ENCODE measurements around the gene SOCS3. TPM values are rescaled to one million over a fixed set of nuclear protein-coding genes. Genes with fewer than 3 reads are reported as not detected.

The SOCS3 gene
- total RNA-seq, 2 experiments from 2014 or later, result 9.1 TPM

GRCh38 chr17:78365561-78366108 lies 5.8 kb upstream of the SOCS3 start:
- H3K9me3 Mint-ChIP-seq (ENCODE audit: insufficient read depth), result no peaks in the 10 kb centered on the region
- no peak overlapping the region for H3K4me3 Mint-ChIP-seq
- no peaks in the 10 kb centered on the region for H3K36me3 Mint-ChIP-seq (ENCODE audit: low read depth)
- ATAC-seq (no peak), DNase-seq (no peak)
- H3K4me1 Mint-ChIP-seq (ENCODE audit: low read depth), result peaks cover 19% of the 10 kb centered on the region
- POLR2A ChIA-PET, result no interaction called here
- peaks cover 26% of the 10 kb centered on the region for H3K27me3 Mint-ChIP-seq (ENCODE audit: low read depth)
- no peak overlapping the region for H3K27ac Mint-ChIP-seq
- CTCF ChIA-PET, result interaction anchor here (1.0 to 6.4 kb wide), 4 partner anchors 16 to 57 kb away, joined by 3 to 86 read pairs (median 6); no protein-coding TSS in a partner anchor

DNA sequence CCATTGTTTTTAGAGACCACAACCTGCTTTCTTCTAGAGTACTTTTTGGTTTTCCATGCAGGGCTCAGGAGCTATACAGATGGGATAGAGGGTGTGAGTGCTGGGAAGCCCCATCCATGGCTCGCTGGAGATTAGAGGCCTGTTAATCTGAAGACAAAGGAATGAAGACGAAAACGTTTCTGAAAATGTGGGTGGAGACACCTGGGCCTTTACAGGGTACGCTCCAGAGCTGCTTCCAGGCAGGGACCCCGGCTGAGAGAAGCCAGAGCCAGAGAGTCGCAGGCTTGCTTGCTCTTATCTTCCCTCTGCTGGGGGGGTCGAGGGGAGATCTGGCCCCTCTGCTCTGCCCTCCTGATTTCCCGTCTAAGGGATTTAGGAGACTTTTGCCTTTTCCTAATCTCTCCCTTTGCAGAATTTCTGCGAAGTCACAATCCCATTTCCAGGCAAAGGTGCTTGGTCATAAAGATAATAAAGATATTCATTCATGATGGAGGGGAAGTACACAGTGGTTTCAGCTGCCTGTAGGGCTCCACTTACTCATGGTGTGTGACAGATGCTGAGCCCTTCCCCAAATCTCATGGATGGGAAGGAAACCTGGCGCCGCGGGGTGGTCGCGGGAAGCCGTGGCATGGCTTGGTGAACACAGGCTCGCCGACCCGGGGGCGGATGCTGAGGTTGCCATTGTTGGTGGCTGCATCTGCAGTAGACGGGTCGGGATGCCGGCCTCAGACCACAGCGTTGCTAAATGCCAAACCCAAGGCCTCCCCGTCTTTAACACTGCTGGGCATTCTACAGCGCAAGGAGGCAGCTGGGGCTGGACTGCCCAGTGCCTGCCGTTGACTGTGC lies 4.8 kb upstream of the SOCS3 start:
- no peaks in the 10 kb centered on the region for H3K36me3 Mint-ChIP-seq (ENCODE audit: low read depth)
- DNase-seq (peak; percentile 55), ATAC-seq (no peak)
- peaks cover 26% of the 10 kb centered on the region for H3K27me3 Mint-ChIP-seq (ENCODE audit: low read depth)
- ChIA-PET POLR2A (interaction anchor here (0.9 kb wide), 1 partner anchor 13 kb away, joined by 3 read pairs; the partner anchor contains the start of gene PGS1), CTCF (interaction anchor here (1.4 to 6.4 kb wide), 6 partner anchors 17 to 76 kb away, joined by 3 to 86 read pairs (median 6); no protein-coding TSS in a partner anchor)
- H3K4me3 Mint-ChIP-seq, result no peak overlapping the region
- peaks cover 19% of the 10 kb centered on the region for H3K4me1 Mint-ChIP-seq (ENCODE audit: low read depth)
- H3K9me3 Mint-ChIP-seq (ENCODE audit: insufficient read depth), result no peaks in the 10 kb centered on the region
- no peak overlapping the region for H3K27ac Mint-ChIP-seq

DNA sequence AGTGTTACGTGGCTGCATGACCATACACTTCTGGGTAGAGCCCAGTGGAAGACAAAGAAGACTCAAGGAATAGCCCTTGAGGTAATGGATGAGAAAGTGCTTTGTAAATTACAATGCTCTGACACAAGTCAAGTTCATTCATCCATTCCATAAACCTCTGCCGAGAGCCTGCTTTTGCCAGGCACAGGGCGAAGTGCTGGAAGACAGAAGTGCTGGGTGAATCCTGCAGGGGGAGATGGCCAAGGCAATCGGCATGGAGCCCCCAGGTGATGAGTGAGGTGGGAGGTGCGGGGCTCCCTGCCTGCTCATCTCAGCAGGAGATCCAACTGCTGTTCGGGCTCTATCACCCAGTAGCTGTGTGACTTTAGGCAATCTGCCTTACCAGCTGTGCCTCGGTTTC lies 2.8 kb upstream of the SOCS3 start:
- H3K4me1 Mint-ChIP-seq (ENCODE audit: low read depth), result peaks cover 31% of the 10 kb centered on the region
- CTCF ChIA-PET, result interaction anchor here (1.0 to 6.4 kb wide), 7 partner anchors 15 to 74 kb away, joined by 3 to 86 read pairs (median 10); partner anchors contain the start of gene PGS1
- peaks cover 23% of the 10 kb centered on the region for H3K27me3 Mint-ChIP-seq (ENCODE audit: low read depth)
- H3K27ac Mint-ChIP-seq, result no peak overlapping the region
- H3K36me3 Mint-ChIP-seq (ENCODE audit: low read depth), result peaks cover 11% of the 10 kb centered on the region
- no peaks in the 10 kb centered on the region for H3K9me3 Mint-ChIP-seq (ENCODE audit: insufficient read depth)
- POLR2A ChIA-PET, result interaction anchor here (1.0 kb wide), 1 partner anchor 59 kb away, joined by 3 read pairs; no protein-coding TSS in a partner anchor
- no peak overlapping the region for H3K4me3 Mint-ChIP-seq
- ATAC-seq (no peak), DNase-seq (no peak)

- Mint-ChIP-seq H3K27ac (no peak overlapping the region), H3K4me3 (no peak overlapping the region), H3K27me3 (ENCODE audit: low read depth) (peaks cover 23% of the 10 kb centered on the region), H3K4me1 (ENCODE audit: low read depth) (peaks cover 35% of the 10 kb centered on the region), H3K36me3 (ENCODE audit: low read depth) (peaks cover 16% of the 10 kb centered on the region), H3K9me3 (ENCODE audit: insufficient read depth) (no peaks in the 10 kb centered on the region)
- no peak for ATAC-seq
- POLR2A ChIA-PET, result no interaction called here
- CTCF ChIA-PET, result interaction anchor here (0.6 to 6.4 kb wide), 9 partner anchors 8 to 73 kb away, joined by 3 to 86 read pairs (median 10); partner anchors contain the start of gene PGS1
- no peak for DNase-seq
Measured at GRCh38 chr17:78362232-78362631, 2.4 kb upstream of the SOCS3 start.

GRCh38 chr17:78361225-78361701 lies 1.4 kb upstream of the SOCS3 start:
- DNase-seq, result no peak
- no peaks in the 10 kb centered on the region for H3K9me3 Mint-ChIP-seq (ENCODE audit: insufficient read depth)
- ATAC-seq, result no peak
- H3K4me1 Mint-ChIP-seq (ENCODE audit: low read depth), result peaks cover 44% of the 10 kb centered on the region
- POLR2A ChIA-PET, result interaction anchor here (1.0 to 1.2 kb wide), 4 partner anchors 17 to 72 kb away, joined by 3 to 4 read pairs (median 3); no protein-coding TSS in a partner anchor
- peak overlapping the region; percentile 5 for H3K4me3 Mint-ChIP-seq
- H3K27me3 Mint-ChIP-seq (ENCODE audit: low read depth), result peaks cover 23% of the 10 kb centered on the region
- H3K36me3 Mint-ChIP-seq (ENCODE audit: low read depth), result peaks cover 20% of the 10 kb centered on the region
- no peak overlapping the region for H3K27ac Mint-ChIP-seq
- CTCF ChIA-PET, result interaction anchor here (0.6 to 6.4 kb wide), 18 partner anchors 9 to 110 kb away, joined by 3 to 86 read pairs (median 6); partner anchors contain the start of gene PGS1

DNA sequence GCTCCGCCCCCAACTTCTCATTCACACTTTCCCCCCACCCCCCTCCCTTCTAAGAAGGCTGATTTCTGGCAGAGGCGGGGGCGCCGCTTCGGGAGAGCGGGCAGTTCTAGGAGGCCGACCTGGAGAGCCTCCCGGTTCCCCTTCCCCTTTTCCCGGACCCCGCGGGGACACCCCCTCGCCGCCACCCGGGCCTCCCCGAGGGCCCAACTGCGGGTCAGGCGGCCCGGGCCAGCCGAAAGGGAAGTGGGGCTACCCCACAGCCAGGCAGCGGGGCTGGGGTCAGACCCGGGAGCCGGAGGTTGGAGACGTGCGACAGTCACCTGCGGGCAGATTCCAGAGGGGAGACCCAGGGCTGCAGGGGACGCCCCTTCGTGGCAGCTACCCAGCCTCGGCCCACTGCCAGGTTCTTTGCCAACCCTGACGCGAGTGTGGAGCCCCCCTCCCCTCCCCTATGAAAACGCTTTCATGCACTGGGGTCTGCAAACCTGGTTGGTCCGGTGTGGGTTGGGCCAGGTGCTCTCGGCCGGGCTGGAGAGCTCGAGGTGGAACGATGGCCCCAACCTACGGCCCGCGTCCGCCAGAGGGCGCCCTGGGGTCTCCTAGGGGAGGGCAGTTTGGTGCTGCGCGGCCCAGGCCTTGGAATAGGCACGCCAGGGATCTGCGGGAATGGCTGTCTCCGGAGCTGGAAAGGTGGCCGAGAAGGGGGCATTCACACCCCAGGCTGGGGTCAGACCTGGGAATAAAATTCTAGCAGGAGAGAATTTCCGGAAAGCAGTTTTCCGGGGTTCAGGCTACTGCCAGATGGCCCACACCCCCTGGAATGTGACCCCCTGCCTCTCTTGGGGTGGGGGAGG lies 721 bp upstream of the SOCS3 start:
- H3K4me3 Mint-ChIP-seq, result peak overlapping the region; percentile 74
- H3K36me3 Mint-ChIP-seq (ENCODE audit: low read depth), result peaks cover 20% of the 10 kb centered on the region
- CTCF ChIA-PET, result interaction anchor here (0.6 to 6.4 kb wide), 23 partner anchors 9 to 1817 kb away, joined by 3 to 86 read pairs (median 6); partner anchors contain the start of gene PGS1
- H3K9me3 Mint-ChIP-seq (ENCODE audit: insufficient read depth), result no peaks in the 10 kb centered on the region
- ATAC-seq, result peak; percentile 33
- peaks cover 19% of the 10 kb centered on the region for H3K27me3 Mint-ChIP-seq (ENCODE audit: low read depth)
- POLR2A ChIA-PET, result interaction anchor here (0.6 to 1.9 kb wide), 8 partner anchors 8 to 918 kb away, joined by 3 to 9 read pairs (median 3); no protein-coding TSS in a partner anchor
- H3K4me1 Mint-ChIP-seq (ENCODE audit: low read depth), result peaks cover 51% of the 10 kb centered on the region
- H3K27ac Mint-ChIP-seq, result peak overlapping the region; percentile 89
- DNase-seq, result peak; percentile 93

GRCh38 chr17:78359321-78359996 lies 418 bp downstream of the SOCS3 start:
- ChIA-PET POLR2A (interaction anchor here (0.6 to 2.0 kb wide), 7 partner anchors 16 to 87 kb away, joined by 3 to 10 read pairs (median 3); no protein-coding TSS in a partner anchor), CTCF (interaction anchor here (1.1 to 3.8 kb wide), 4 partner anchors 18 to 63 kb away, joined by 3 to 33 read pairs (median 7); partner anchors contain the start of gene PGS1)
- DNase-seq (no peak), ATAC-seq (peak; percentile 1)
- H3K4me1 Mint-ChIP-seq (ENCODE audit: low read depth), result peaks cover 51% of the 10 kb centered on the region
- peaks cover 20% of the 10 kb centered on the region for H3K36me3 Mint-ChIP-seq (ENCODE audit: low read depth)
- H3K27me3 Mint-ChIP-seq (ENCODE audit: low read depth), result peaks cover 17% of the 10 kb centered on the region
- peak overlapping the region; percentile 78 for H3K27ac Mint-ChIP-seq
- H3K4me3 Mint-ChIP-seq, result peak overlapping the region; percentile 79
- H3K9me3 Mint-ChIP-seq (ENCODE audit: insufficient read depth), result no peaks in the 10 kb centered on the region

DNA sequence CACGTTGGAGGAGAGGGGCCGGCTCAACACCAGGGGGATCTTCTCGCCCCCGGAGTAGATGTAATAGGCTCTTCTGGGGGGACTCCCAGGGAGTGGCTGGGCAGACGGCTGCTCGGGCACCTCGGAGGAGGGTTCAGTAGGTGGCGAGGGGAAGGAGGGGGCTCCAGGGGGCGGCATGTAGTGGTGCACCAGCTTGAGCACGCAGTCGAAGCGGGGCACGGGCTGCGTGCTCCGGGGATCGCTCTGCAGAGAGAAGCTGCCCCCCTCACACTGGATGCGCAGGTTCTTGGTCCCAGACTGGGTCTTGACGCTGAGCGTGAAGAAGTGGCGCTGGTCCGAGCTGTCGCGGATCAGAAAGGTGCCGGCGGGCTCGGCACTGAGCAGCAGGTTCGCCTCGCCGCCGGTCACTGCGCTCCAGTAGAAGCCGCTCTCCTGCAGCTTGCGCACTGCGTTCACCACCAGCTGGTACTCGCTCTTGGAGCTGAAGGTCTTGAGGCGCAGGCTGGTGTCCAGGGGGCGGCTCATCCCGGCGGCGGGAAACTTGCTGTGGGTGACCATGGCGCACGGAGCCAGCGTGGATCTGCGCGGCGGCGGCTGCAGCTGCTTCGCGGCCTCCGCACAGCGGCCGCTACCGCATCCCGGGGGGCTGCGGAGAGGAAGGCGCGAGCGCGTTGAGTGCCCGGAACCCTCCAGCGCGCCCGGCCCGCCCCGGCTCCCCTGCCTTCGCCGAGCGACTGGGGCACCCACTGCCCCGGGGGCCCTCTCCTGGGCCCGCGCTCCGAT lies 1.1 kb downstream of the SOCS3 start:
- no peaks in the 10 kb centered on the region for H3K9me3 Mint-ChIP-seq (ENCODE audit: insufficient read depth)
- ATAC-seq, result peak; percentile 1
- H3K27me3 Mint-ChIP-seq (ENCODE audit: low read depth), result peaks cover 16% of the 10 kb centered on the region
- CTCF ChIA-PET, result interaction anchor here (0.6 to 2.0 kb wide), 6 partner anchors 14 to 63 kb away, joined by 3 to 8 read pairs (median 3); no protein-coding TSS in a partner anchor
- peaks cover 20% of the 10 kb centered on the region for H3K36me3 Mint-ChIP-seq (ENCODE audit: low read depth)
- H3K27ac Mint-ChIP-seq, result peak overlapping the region; percentile 34
- peaks cover 56% of the 10 kb centered on the region for H3K4me1 Mint-ChIP-seq (ENCODE audit: low read depth)
- peak overlapping the region; percentile 79 for H3K4me3 Mint-ChIP-seq
- DNase-seq, result peak; percentile 34
- POLR2A ChIA-PET, result interaction anchor here (0.9 to 3.4 kb wide), 5 partner anchors 15 to 23 kb away, joined by 3 to 11 read pairs (median 9); no protein-coding TSS in a partner anchor

DNA sequence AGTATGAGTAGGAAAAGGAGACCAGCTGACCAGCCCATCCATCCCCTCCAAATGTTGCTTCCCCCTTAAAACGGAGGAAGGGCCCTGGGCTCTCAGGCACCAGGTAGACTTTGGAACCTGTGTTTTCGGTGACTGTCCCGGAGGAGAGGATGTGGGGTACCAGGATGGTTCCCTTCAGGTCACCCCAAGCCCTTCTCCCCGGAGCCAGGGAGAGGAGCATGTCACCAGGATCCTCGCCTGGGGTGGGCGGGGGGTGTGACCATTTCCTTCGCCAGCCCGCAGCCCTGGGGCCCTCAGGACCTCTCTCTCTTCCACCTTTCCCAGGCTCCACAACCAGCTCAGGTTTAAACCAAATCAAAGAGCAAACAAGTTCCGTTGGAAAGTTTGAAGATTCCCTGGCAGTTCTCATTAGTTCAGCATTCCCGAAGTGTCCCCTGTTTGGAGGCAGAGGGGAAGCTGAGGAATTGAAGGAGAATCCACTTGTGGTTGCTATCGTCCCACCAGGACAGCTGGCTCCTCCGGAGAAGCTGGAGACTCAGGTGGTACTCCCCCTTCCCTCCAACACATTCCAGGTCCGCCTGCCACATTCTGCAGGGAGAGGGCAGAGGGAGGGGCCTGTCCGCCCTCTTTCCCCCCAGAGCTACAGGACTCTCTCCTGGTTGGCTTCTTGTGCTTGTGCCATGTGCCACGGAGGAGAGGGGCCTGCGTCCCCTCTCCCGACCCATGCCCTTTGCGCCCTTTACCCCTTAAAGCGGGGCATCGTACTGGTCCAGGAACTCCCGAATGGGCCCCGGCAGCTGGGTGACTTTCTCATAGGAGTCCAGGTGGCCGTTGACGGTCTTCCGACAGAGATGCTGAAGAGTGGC lies 2.0 kb downstream of the SOCS3 start:
- H3K4me3 Mint-ChIP-seq, result peak overlapping the region; percentile 79
- DNase-seq (no peak), ATAC-seq (no peak)
- H3K9me3 Mint-ChIP-seq (ENCODE audit: insufficient read depth), result no peaks in the 10 kb centered on the region
- CTCF ChIA-PET, result interaction anchor here (0.6 to 2.0 kb wide), 6 partner anchors 13 to 64 kb away, joined by 3 to 8 read pairs (median 3); no protein-coding TSS in a partner anchor
- peaks cover 20% of the 10 kb centered on the region for H3K36me3 Mint-ChIP-seq (ENCODE audit: low read depth)
- POLR2A ChIA-PET, result interaction anchor here (0.9 to 3.4 kb wide), 4 partner anchors 14 to 24 kb away, joined by 4 to 11 read pairs (median 10); no protein-coding TSS in a partner anchor
- H3K27me3 Mint-ChIP-seq (ENCODE audit: low read depth), result peaks cover 11% of the 10 kb centered on the region
- H3K4me1 Mint-ChIP-seq (ENCODE audit: low read depth), result peaks cover 63% of the 10 kb centered on the region
- peak overlapping the region; percentile 34 for H3K27ac Mint-ChIP-seq
